Measurements from ENCODE around the gene TRMT2A.
"Not testable (repeated sequence)": the region's sequence is repeated elsewhere in the genome, so short reads cannot be mapped to it uniquely, and the experiment has no call there.

The TRMT2A gene

GRCh38 chr22:20116951-20117632, at the start of gene TRMT2A:
Gene TRMT2A, minus strand, starts transcription at chr22:20117226. Its CDS starts 320 bp downstream, at chr22:20116906.
- DNase-seq (ENCODE audit: low read depth in 1 of 2, low spot score in 1 of 2): peak; percentile 96

- no peak for DNase-seq (ENCODE audit: low read depth in 1 of 2, low spot score in 1 of 2)
Measured at GRCh38 chr22:20166703-20167102, 49.7 kb upstream of the TRMT2A start.

GRCh38 chr22:20165913-20166312, 48.9 kb upstream of the TRMT2A start:
- no peak for DNase-seq (ENCODE audit: low read depth in 1 of 2, low spot score in 1 of 2)

GRCh38 chr22:20165421-20165820, 48.4 kb upstream of the TRMT2A start:
- DNase-seq (ENCODE audit: low read depth in 1 of 2, low spot score in 1 of 2): no peak

GRCh38 chr22:20164863-20165262, 47.8 kb upstream of the TRMT2A start:
- no peak for DNase-seq (ENCODE audit: low read depth in 1 of 2, low spot score in 1 of 2)

GRCh38 chr22:20160041-20160440, 43.0 kb upstream of the TRMT2A start:
- no peak for DNase-seq (ENCODE audit: low read depth in 1 of 2, low spot score in 1 of 2)

- DNase-seq (ENCODE audit: low read depth in 1 of 2, low spot score in 1 of 2): not testable (repeated sequence)
Measured at GRCh38 chr22:20159531-20159930, 42.5 kb upstream of the TRMT2A start.

GRCh38 chr22:20159076-20159475, 42.0 kb upstream of the TRMT2A start:
- no peak for DNase-seq (ENCODE audit: low read depth in 1 of 2, low spot score in 1 of 2)

GRCh38 chr22:20158391-20159036, 41.5 kb upstream of the TRMT2A start:
- no peak for DNase-seq (ENCODE audit: low read depth in 1 of 2, low spot score in 1 of 2)

GRCh38 chr22:20157430-20158183, 40.6 kb upstream of the TRMT2A start:
- no peak for DNase-seq (ENCODE audit: low read depth in 1 of 2, low spot score in 1 of 2)

- DNase-seq (ENCODE audit: low read depth in 1 of 2, low spot score in 1 of 2): peak; percentile 86 to 87
Measured at GRCh38 chr22:20156611-20157429, 39.8 kb upstream of the TRMT2A start.

GRCh38 chr22:20156042-20156389, 39.0 kb upstream of the TRMT2A start:
- no peak for DNase-seq (ENCODE audit: low read depth in 1 of 2, low spot score in 1 of 2)

GRCh38 chr22:20155330-20156041, 38.5 kb upstream of the TRMT2A start:
- no peak for DNase-seq (ENCODE audit: low read depth in 1 of 2, low spot score in 1 of 2)

GRCh38 chr22:20154602-20155187, 37.7 kb upstream of the TRMT2A start:
- no peak for DNase-seq (ENCODE audit: low read depth in 1 of 2, low spot score in 1 of 2)

- DNase-seq (ENCODE audit: low read depth in 1 of 2, low spot score in 1 of 2): no peak
Measured at GRCh38 chr22:20153945-20154344, 36.9 kb upstream of the TRMT2A start.

- no peak for DNase-seq (ENCODE audit: low read depth in 1 of 2, low spot score in 1 of 2)
Measured at GRCh38 chr22:20152464-20152890, 35.5 kb upstream of the TRMT2A start.

GRCh38 chr22:20151276-20151588, 34.2 kb upstream of the TRMT2A start:
- no peak for DNase-seq (ENCODE audit: low read depth in 1 of 2, low spot score in 1 of 2)

GRCh38 chr22:20150381-20151275, 33.6 kb upstream of the TRMT2A start, which contains the start of gene CCDC188:
Gene CCDC188, minus strand, starts transcription at chr22:20151055. Its CDS starts 69 bp downstream, at chr22:20150986.
- DNase-seq (ENCODE audit: low read depth in 1 of 2, low spot score in 1 of 2): no peak

Data from activated CD4-positive, alpha-beta T cell treated with anti-CD3 and anti-CD28 coated beads, Interleukin-2, amount 50 U/mL, for 24 hours (primary cell).